HG03025 (cell line): ENCODE results near the gene PDLIM5.
"Not testable (repeated sequence)": the region's sequence is repeated elsewhere in the genome, so short reads cannot be mapped to it uniquely, and the experiment has no call there.

Source experiments
- ATAC-seq: cut with Tn5 transposase; IDR thresholded peaks from one replicate; pipeline ENCODE4 v1.9.1; 2021; ENCODE audit warnings: mild to moderate bottlenecking, moderate library complexity; ENCODE audit not compliant: unreplicated experiment, low FRiP score

The PDLIM5 gene

DNA sequence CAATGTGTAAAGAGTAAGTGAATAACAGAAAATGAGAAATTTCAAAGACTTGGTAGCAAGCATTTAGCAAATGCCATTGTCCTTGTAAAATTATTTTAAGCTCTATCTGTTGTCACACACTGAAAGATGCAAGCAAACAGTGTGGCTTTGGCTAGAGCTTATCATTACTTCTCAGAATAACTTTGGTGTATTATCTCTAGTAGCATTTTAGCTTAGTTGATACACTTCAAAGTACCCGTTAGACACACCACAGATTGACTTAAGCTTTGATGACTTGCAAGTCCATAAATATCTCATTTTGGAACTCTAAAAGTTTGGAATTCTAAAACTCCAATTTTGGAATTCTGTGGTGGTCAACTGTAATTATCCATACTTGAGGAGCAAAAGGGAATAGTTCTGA is 98.6 kb downstream of the PDLIM5 start:
- ATAC-seq: no peak

DNA sequence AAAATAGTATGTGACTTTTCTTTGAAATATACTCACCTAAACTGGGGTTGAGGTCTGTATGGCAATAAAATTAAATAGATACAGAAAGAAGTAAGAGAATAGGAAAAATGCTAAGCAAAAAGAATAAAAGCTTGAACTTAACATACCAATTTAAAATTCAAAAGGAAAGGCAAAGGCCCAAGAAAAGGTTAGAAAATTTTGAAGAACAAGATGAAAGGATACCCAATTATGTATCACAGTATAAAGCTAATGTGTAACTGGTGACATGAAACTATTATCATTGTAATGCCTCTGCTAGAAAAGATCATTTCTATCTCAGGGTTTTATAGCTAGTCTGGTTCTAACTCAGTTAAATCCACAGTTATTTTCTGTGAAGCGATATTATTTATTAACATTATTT is 99.1 kb downstream of the PDLIM5 start:
- ATAC-seq: no peak

DNA sequence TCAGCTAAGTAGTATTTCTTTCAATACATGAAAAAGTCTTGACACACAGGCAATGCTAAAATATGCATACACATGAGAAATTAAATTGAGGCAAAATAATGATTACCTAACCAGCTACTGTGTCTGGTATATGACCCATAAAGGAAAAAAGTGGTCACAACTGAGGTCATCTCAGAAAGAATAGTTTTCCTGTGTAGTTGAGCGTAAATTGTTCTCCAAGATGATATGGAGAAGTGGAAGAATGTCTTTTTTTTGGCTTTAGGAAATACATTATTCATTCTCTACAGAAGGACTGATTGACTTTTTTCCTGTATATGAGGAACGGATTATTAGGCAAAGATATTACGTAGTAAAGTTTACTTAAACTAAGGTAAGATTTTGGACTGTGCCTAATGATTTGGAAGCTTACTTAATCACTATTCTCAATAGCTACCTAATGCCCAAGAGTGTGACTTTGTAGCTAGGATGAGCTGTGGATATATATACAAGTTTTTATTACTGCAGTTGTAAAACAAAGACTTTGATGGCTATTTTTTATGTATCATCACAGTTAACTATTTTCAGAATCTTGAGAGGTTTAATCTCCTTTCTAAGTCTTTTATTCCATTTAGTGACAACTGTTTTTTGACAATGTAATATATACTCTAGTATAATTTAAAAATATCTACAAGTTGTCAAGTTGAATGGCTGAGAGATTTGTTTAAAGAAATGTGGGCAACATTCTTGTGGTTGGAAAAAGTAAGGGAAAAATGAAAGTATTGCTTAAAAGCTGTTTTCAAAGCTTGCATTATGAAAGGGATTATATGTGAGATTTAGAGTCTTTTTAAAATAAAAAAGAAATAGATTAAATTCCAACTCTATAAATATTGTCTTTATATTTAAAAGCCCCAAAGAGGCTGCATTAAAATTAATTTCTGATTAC is 100.2 kb downstream of the PDLIM5 start:
- ATAC-seq: no peak

DNA sequence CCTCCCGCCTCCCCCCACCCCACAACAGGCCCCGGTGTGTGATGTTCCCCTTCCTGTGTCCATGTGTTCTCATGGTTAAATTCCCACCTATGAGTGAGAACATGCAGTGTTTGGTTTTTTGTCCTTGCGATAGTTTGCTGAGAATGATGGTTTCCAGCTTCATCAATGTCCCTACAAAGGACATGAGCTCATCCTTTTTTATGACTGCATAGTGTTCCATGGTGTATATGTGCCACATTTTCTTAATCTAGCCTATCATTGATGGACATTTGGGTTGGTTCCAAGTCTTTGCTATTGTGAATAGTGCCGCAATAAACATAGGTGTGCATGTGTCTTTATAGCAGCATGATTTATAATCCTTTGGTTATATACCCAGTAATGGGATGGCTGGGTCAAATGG is 104.3 kb downstream of the PDLIM5 start:
- ATAC-seq: not testable (repeated sequence)

DNA sequence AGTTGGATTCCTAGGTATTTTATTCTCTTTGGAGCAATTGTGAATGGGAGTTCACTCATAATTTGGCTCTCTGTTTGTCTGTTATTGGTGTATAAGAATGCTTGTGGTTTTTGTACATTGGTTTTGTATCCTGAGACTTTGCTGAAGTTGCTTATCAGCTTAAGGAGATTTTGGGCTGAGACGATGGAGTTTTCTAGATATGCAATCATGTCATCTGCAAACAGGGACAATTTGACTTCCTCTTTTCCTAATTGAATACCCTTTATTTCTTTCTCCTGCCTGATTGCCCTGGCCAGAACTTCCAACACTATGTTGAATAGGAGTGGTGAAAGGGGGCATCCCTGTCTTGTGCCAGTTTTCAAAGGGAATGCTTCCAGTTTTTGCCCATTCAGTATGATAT is 105.9 kb downstream of the PDLIM5 start:
- ATAC-seq: not testable (repeated sequence)

DNA sequence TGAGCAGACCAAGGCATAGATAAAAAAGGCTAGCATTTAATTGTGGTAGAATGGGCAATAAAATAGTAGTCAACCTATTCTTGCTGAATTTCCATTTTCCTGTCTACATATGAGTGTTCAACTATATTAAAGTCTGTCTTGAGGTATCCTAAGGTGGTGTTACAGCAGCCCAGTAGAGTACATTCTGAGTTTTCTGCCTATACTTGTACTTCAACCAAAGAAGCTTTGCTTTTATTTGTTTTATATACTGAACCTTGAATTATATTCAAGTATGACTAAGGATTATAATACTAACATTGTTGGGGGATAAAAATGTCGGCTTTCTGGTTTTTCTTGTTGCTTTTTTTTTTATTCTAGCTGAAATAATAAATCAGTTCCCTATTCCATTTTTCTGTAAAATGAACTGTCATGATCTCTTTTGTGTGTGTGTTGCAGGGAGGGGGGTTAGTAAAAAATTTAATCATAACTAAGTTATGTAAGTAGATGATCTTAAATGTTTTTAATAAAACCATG is 106.7 kb downstream of the PDLIM5 start:
- ATAC-seq: no peak

DNA sequence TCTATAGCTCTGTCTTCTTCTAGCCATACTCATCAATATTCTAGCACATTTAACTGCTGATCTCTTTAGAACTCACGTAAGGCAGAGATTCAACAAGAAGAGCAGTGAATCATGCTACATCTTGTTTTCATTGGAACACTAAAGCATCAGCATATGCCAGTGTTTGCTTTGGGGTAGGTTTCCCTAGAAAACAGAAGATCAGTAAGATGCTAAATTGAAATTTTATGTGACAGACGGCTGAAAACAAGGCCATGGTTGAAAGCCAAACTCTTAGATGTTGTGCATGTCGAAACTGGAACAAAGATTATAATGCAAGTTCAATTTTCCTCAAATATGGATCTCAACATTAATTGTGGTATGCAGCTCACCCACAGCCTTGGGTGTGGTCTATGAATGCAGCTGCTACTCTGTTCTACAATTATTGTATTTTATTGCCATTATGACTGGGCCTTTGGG is 107.6 kb downstream of the PDLIM5 start:
- no peak for ATAC-seq

DNA sequence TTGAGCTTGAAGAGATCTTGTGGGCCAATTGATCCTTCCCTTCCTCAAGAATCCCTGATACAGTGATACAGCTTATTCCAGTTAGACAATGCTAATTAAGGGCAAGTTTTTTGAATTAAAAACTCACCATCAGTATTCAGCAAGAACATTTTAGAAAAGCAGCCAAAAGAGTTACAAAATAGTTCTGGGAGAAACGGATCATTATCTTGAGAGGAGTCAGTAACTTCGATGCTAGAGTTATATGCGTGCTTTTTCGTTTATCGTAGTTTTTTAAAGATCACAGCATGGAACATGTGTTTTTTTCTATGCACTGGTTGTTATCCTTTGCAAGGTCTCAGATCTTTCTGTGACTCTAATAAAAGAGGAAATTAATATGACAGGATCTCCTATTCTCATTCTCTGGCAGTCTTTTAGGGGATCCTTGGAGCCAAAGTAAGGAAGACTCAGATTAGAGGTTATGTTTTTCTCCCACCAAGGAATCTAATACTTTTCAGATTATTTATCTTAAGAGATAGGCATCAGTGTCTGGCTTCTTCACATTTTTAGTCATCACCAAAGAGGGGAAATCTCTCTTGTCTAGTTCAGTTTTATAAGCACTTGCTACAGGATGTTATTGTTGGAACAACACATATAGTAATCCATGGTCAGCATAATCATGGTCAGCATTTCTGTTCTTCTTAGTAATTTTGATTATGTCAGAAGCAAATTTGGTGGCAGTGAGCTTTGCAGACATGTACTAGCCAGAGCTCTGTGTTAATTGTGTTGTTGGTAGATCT is 109.7 kb downstream of the PDLIM5 start:
- no peak for ATAC-seq

DNA sequence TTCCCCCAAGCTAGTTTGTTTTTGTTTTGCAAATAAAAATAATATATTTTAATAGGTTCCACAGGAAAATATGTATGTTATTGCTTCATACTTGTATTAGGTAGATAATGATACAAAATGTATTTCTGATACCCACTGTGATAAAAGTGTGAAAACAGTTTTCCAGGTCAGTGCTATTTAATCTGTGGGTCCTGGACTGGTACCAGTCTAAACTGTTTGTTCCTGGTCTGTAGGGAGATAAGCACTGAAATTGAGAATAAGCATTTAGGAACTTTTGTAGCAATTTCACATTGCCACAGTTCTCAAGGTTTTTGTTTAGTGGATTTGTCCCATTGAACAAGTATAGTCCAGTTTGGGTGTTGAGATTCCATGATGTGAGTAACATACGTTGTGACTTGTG is 110.5 kb downstream of the PDLIM5 start:
- no peak for ATAC-seq

DNA sequence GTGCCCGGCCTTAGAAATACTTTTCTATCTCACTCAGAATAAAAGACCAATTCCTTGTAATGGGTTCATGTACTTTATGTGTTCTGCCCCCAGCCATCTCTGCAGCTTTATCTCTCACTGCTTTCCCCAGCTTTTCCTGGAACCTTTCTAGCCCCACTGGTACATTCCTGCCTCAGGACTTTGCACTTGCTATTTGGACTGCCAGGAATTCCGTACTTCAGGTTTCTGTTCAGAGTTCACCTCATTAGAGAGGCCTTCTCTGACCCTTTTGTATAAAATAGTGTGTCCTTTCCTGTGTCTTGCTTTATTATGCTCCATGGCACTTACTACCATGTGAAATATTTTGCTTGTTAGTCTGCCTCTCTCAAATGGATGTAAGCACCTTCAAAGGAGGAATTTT is 112.5 kb downstream of the PDLIM5 start:
- no peak for ATAC-seq

DNA sequence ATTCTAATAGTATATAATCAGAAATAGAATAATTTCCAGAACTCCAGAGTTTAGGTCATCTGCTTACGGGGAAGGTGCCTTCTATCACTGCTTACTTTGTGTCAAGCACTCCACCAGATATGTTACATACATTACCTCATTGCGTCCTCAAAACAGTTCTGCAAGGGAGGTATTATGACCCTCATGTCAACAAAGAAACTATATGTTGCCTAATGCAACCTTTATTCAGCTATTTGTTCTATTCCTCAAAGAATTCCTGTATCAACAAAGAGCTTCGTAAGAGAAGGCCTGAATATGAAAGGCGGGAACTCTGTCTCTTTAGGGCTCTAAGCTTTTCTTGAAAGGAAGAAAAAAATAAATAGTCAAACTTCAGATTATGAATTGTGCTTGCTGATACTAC is 114.7 kb downstream of the PDLIM5 start:
- no peak for ATAC-seq

DNA sequence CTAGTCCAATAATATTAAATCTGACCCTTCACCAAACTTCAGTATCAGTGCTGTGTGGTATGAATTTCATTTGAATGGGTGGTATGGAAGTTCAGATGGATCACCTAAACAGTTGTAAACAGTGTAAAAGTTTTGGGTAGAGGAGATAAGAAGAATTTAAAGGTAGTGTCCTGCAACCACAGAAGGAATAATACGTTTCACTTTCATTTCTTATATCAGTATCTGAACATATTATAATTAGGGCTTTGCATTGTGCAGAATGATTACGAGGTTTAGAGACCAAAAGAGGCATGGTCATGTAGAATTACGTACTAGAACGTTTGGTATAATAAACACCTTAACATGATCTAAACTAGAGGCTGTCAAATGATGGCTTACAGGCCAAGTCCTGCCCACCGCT is 116.1 kb downstream of the PDLIM5 start:
- no peak for ATAC-seq

DNA sequence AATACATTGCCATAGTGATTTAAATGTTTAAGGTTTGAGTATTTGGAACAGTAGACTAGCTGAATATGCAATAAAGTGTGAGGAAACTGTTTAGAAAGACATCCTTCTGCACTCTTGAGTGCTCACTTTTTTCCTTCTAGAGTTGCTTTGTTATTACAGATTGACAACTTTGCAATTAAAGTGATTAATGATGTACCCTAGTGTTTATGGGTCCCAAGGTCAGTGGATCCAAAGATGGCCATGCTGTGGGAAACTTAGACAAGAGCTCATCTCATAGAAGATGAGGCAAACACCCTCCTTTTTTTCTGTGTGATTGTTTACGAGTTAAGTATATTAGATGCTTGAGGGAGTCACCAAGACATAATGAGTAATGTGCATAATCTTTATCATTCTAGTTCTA is 118.8 kb downstream of the PDLIM5 start:
- ATAC-seq: no peak

DNA sequence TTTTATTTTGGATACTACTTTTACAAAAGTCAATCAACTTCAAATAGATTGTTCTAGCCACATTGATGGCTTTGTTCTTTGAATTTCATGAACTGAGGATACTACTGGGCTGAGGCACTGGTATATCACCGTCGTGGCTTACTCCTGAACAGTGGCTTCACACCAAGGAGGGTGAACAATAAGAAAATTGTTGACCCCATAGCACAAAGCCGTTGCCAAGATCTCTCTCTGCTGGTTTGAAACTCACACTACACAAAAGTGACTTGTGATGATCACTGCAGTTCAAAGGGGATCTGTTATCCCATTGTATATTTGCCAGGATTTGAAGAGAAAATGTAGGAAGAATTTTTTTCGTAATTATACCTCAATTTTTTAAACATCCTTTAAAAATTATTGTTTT is 119.6 kb downstream of the PDLIM5 start:
- no peak for ATAC-seq

DNA sequence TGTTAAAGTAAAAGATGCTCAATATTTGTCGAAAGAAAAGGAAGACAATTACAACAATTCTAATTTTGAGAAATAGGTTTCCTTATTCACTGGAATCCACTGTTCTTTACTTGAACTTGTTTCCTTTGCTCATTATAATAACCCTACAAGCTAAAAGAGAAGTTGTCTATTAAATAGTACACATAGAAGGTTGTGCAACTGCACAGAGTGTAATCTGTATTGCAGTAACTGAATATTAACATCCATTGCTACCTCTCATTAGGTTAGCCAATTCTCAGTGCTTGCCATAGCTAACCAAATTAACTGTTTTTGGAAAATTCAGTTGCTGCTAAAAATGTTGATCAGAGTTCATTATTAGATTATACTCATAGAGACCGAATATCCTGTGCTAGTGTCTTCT is 120.0 kb downstream of the PDLIM5 start:
- no peak for ATAC-seq

DNA sequence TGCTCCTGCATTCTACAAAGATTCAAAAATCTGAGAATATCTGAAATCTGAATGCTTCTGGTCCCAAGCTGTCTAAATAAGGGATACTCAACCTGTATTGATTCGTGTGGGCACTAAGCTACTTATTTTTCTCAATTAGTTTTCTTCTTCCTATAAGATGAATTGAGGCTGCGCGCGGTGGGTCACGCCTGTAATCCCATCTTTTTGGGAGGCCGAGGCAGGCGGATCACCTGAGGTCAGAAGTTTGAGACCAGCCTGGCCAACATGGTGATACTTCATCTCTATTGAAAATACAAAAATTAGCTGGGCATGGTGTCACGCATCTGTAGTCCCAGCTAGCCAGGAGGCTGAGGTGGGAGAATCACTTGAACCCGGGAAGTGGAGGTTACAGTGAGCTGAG is 122.3 kb downstream of the PDLIM5 start:
- ATAC-seq: no peak

DNA sequence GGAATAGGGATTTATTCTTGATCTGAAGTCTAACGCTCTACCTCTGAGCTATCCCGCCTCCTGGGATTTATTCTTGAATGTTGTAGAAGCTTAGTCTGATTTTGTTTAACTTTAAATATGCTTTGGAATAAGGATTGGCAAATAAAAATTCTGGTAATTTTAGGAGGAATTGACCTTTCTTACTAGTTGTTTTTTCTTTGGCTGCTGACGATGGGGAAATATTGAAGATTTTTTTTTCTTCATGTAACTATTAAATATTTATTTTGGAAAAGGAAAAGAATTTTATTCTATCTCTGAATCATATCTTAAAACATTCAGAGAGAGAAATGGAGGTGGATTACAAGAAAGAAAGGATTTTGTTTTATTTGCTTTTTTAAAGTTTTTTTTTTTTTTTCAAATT is 122.9 kb downstream of the PDLIM5 start:
- no peak for ATAC-seq

DNA sequence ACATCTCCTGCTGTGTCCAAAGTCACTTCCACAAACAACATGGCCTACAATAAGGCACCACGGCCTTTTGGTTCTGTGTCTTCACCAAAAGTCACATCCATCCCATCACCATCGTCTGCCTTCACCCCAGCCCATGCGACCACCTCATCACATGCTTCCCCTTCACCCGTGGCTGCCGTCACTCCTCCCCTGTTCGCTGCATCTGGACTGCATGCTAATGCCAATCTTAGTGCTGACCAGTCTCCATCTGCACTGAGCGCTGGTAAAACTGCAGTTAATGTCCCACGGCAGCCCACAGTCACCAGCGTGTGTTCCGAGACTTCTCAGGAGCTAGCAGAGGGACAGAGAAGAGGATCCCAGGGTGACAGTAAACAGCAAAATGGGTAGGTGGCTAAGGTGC is 123.9 kb downstream of the PDLIM5 start:
- no peak for ATAC-seq

DNA sequence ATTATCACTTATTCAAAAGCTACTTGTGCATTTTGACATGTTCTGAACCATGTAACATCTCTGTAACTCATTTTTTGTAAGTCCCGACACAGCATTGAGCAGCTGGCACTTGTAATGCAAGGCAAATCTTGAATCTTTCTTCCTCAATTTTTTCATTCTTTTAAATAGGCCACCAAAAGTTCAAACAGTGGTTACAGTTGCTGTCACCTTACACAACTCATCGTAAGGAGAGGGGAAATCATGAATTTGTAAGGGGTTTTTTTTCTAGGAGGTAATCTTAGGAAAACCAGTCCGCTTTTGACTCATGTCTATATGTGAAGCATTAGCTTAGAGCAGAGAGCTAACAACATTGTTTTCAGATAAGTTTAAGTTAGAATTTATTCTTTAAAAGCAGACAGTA is 124.5 kb downstream of the PDLIM5 start:
- ATAC-seq: no peak

DNA sequence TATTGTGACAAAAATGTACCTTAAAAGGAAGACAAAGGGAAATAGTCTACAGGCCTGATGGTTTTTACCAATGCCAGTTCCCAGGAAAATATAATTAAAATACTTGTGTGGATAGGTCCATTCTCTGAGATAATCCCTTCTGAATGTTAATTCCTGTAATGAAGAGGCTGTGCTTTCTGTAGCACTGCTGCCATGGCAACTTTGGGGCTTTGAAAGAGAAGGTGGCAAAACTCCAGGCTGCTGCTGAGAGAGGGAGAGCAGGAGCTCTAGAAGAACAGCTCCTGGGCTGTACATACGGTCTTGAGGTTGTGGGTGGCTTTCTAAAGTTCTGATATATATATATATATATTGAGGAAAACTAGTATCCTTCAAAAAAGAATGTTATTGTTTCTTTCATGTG is 125.4 kb downstream of the PDLIM5 start:
- no peak for ATAC-seq

DNA sequence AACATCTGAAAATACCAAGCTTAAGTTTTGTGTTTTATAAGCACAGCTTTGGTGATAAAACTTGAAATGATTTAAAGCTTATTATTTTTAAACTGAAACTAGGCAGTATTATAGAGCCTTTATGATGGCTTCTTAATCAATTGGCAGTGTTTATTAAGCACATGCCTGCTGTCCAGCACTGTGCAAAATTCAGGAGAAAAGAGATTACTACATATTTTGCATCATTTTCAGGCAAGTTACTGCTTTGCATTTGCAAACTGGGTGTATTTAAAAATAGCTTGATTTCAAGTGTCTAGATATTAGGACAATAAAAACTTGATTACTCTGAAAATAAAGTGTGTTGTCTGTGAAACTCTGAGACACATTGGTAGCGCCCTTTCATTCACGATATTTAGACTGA is 126.5 kb downstream of the PDLIM5 start:
- no peak for ATAC-seq

DNA sequence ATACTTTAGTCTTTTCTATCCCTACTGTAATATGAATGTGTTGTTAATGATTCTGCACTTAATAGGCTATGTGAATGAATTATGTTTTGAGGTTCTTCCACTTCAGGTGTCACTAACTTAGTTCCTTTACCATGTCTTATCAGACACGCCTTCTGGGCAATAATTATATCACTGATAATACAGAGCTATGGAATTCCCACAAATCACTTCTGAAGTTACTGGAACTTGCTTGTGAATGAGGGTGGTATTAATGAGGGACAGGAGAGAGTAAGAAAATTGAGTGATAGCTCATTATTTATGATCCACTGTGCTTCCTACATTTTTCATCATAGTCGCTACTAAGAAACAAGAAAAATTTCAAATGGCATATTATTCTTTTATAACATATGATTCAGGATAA is 130.0 kb downstream of the PDLIM5 start:
- no peak for ATAC-seq
